Endodermal cell (in vitro differentiated cells): ENCODE measurements around the gene TSPAN15. TPM values are rescaled to one million over a fixed set of nuclear protein-coding genes. Genes with fewer than 3 reads are reported as not detected.

Source experiments
- DNase-seq: peaks from one replicate; pipeline ENCODE4 v3.0.0-alpha.2; 2017
- H3K27ac ChIP-seq: 2 replicates; pipeline ENCODE4 v1.5.1; 2013; ENCODE audit warnings: mild to moderate bottlenecking, low read depth, low read length, moderate library complexity
- H3K27me3 ChIP-seq: 2 replicates; pipeline ENCODE4 v1.6.1; 2013; ENCODE audit warnings: mild to moderate bottlenecking, low read length, moderate library complexity; ENCODE audit not compliant: insufficient read depth, control insufficient read depth, poor library complexity, severe bottlenecking
- H3K36me3 ChIP-seq: 2 replicates; pipeline ENCODE4 v1.7.0; 2013; ENCODE audit warnings: mild to moderate bottlenecking, low read length, moderate library complexity; ENCODE audit not compliant: control insufficient read depth, insufficient read depth
- H3K4me1 ChIP-seq: one replicate; pipeline ENCODE4 v1.7.0; 2013; ENCODE audit warnings: low read length; ENCODE audit not compliant: control insufficient read depth, insufficient read depth
- H3K4me3 ChIP-seq: 2 replicates; pipeline ENCODE4 v1.5.1; 2013; ENCODE audit warnings: mild to moderate bottlenecking, low read length, moderate library complexity
- H3K9ac ChIP-seq: 2 replicates; pipeline ENCODE4 v1.6.1; 2013; ENCODE audit warnings: mild to moderate bottlenecking, low read length, moderate library complexity; ENCODE audit not compliant: poor library complexity, severe bottlenecking; ENCODE audit errors: extremely low read depth
- H3K9me3 ChIP-seq: 2 replicates; pipeline ENCODE4 v1.6.1; 2013; ENCODE audit warnings: mild to moderate bottlenecking, low read length, moderate library complexity; ENCODE audit not compliant: control insufficient read depth
- H3K27ac Mint-ChIP-seq: 2 replicates; pipeline ENCODE4 v1.8.0; 2020; ENCODE audit warnings: mixed read lengths
- H3K27me3 Mint-ChIP-seq: 2 replicates; pipeline ENCODE4 v1.8.0; 2021; ENCODE audit warnings: mild to moderate bottlenecking, mixed read lengths; ENCODE audit not compliant: insufficient read depth
- H3K36me3 Mint-ChIP-seq: 2 replicates; pipeline ENCODE4 v1.8.0; 2020; ENCODE audit warnings: low read depth, mixed read lengths
- H3K4me1 Mint-ChIP-seq: 2 replicates; pipeline ENCODE4 v1.8.0; 2020; ENCODE audit warnings: mixed read lengths
- H3K4me3 Mint-ChIP-seq: 2 replicates; pipeline ENCODE4 v1.8.0; 2020; ENCODE audit warnings: mild to moderate bottlenecking, moderate library complexity, mixed read lengths
- H3K9me3 Mint-ChIP-seq: 2 replicates; pipeline ENCODE4 v1.8.0; 2020; ENCODE audit warnings: mild to moderate bottlenecking, mixed read lengths
- CTCF ChIP-seq: fragments of 200-600 bp; sonication (generic); conservative IDR thresholded peaks from 2 replicates; pipeline ENCODE4 v1.5.0; 2021; ENCODE audit warnings: antibody characterized with exemption, mild to moderate bottlenecking
- WGBS, 2 experiments: methylation state at CpG; one replicate each; pipeline versions ENCODE4 v1.1.5 to v1.1.7; 2013; ENCODE audit warnings: missing lambda C conversion rate in 2 of 2, mixed read lengths in 1 of 2; ENCODE audit not compliant: insufficient coverage in 1 of 2, insufficient read length in 1 of 2; 5-methylcytosine and 5-hydroxymethylcytosine counted together
- total RNA-seq, 2 donors: library from RNA; stranded (reverse); fragmentation: NEBNext Ultra II Directional in 1 of 2; extraction: Animal tissue kit (Norgen Biotek cat#: 25700) in 1 of 2; gene quantifications; 2 replicates in 1 of 2; 3 replicates in 1 of 2; pipeline ENCODE4 v1.2.1, GENCODE V29; 2021

Gene TSPAN15
- total RNA-seq, 2 donors from 2014 or later = 10.1 to 15.8 TPM

- 91 to 94% methylated on average over 5 to 9 of the region's 9 CpGs for WGBS, 2 experiments
- Mint-ChIP-seq H3K9me3 (peaks cover 41% of the 10 kb centered on the region), H3K27me3 (peaks cover 1% of the 10 kb centered on the region), H3K4me3 (no peak overlapping the region), H3K4me1 (peaks cover 7% of the 10 kb centered on the region), H3K27ac (no peak overlapping the region), H3K36me3 (peaks cover 20% of the 10 kb centered on the region)
- Histone ChIP-seq H3K9me3 (peaks cover 12% of the 10 kb centered on the region), H3K36me3 (no peaks in the 10 kb centered on the region), H3K4me3 (no peak overlapping the region), H3K4me1 (peaks cover 4% of the 10 kb centered on the region), H3K27me3 (no peaks in the 10 kb centered on the region), H3K27ac (no peak overlapping the region), H3K9ac (no peak overlapping the region)
- DNase-seq = no peak
- no peak for TF ChIP-seq CTCF
These were observed 38.3 kb downstream of the TSPAN15 start for GRCh38 chr10:69489506-69490090.

- TF ChIP-seq CTCF = no peak
- Histone ChIP-seq H3K9ac (no peak overlapping the region), H3K4me1 (peaks cover 4% of the 10 kb centered on the region), H3K4me3 (no peak overlapping the region), H3K36me3 (no peaks in the 10 kb centered on the region), H3K9me3 (peaks cover 12% of the 10 kb centered on the region), H3K27ac (no peak overlapping the region), H3K27me3 (no peaks in the 10 kb centered on the region)
- peaks cover 12% of the 10 kb centered on the region for H3K36me3 Mint-ChIP-seq
- no peak for DNase-seq
- 94 to 100% methylated on average over 2 to 10 of the region's 10 CpGs for WGBS, 2 experiments
- peaks cover 41% of the 10 kb centered on the region for H3K9me3 Mint-ChIP-seq
- no peak overlapping the region for H3K4me3 Mint-ChIP-seq
- H3K27ac Mint-ChIP-seq = no peak overlapping the region
- peaks cover 1% of the 10 kb centered on the region for H3K27me3 Mint-ChIP-seq
- peaks cover 9% of the 10 kb centered on the region for H3K4me1 Mint-ChIP-seq
These were observed 39.6 kb downstream of the TSPAN15 start for GRCh38 chr10:69490876-69491275.

- no peak for DNase-seq
These were observed 40.3 kb downstream of the TSPAN15 start for GRCh38 chr10:69491611-69492010.

More at GRCh38 chr10:69491611-69492010, 40.3 kb downstream of the TSPAN15 start:
- H3K36me3 ChIP-seq = no peaks in the 10 kb centered on the region
- H3K27ac ChIP-seq = no peak overlapping the region
- H3K9me3 ChIP-seq = peaks cover 12% of the 10 kb centered on the region
- Mint-ChIP-seq H3K4me3 (no peak overlapping the region), H3K27me3 (peaks cover 1% of the 10 kb centered on the region), H3K36me3 (peaks cover 12% of the 10 kb centered on the region), H3K9me3 (peaks cover 41% of the 10 kb centered on the region), H3K4me1 (peaks cover 9% of the 10 kb centered on the region), H3K27ac (no peak overlapping the region)
- no peak for TF ChIP-seq CTCF
- no peaks in the 10 kb centered on the region for H3K27me3 ChIP-seq
- H3K9ac ChIP-seq = no peak overlapping the region
- peaks cover 4% of the 10 kb centered on the region for H3K4me1 ChIP-seq
- 71% methylated on average over 4 of the region's 4 CpGs; no CpG with 5 or more reads in 1 of the 2 experiments for WGBS, 2 experiments
- H3K4me3 ChIP-seq = no peak overlapping the region
